HG03060 (cell line): ENCODE data around the gene KDM2A.

Source experiments
- ATAC-seq: cut with Tn5 transposase; IDR thresholded peaks from one replicate; pipeline ENCODE4 v1.9.1; 2021; ENCODE audit warnings: low read depth, moderate number of reproducible peaks; ENCODE audit not compliant: unreplicated experiment

Gene KDM2A

DNA sequence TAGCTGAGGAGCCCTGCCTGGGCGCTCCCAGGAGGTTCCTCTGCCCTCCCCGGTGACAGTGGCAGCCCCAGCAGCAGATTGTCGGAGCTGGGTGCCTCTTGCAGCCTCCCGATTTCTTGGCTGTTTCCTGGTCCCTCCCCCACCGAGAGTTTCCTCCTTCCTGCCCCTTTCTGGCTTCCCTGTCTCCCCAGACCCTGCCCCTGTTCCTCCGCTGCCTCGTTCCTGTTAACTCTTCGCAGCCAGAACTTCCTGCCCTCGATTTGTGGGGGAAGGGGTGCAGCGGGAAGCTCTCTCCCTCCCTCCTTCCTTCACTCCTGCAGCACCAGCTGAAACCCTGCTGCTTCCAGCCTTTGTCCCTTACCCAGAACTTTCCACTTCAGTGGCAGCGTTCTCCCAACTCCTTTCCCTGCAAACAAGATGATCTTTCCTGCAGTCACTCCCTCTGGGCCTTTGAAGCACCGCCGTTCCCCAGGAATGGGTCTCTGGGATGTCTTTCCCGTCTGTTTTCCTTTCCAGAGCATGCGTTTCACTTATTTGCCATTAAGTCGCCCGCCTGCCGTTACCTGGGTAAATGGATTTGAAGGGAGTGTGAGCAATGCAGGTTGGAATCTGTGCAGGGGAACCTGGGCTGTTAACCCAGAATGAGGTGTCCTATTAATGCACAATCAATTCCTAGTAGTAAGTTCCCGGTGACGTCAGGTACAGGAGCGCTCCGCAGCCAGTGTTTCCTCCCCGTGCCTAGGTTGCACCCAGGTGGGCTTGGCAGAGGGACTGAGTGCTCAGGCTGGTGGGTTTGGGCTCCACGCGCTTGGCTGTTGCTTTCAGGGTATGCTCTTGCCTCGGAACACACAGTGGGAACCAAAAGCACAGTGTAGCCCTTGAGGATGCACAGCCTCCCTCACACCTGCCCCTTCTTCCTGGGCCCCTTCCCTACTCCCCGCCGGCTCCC lies 151.5 kb downstream of the KDM2A start:
- no peak for ATAC-seq

DNA sequence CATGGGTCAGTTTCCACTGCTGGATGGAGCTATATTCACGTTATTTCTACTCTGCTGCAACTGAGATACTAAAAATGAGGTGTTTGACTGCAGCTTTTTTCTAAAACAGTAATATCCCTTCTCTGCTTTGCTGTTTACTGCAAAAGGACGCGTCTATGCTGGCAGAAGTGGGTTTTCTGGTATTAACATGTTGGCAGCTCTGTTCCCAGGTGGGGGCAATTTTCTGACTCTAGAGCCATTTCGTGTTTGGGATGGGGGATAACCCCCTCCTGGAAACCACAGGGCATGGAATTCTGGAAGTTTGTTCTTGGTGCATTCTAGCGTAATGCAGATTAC lies 152.1 kb downstream of the KDM2A start:
- ATAC-seq: no peak

DNA sequence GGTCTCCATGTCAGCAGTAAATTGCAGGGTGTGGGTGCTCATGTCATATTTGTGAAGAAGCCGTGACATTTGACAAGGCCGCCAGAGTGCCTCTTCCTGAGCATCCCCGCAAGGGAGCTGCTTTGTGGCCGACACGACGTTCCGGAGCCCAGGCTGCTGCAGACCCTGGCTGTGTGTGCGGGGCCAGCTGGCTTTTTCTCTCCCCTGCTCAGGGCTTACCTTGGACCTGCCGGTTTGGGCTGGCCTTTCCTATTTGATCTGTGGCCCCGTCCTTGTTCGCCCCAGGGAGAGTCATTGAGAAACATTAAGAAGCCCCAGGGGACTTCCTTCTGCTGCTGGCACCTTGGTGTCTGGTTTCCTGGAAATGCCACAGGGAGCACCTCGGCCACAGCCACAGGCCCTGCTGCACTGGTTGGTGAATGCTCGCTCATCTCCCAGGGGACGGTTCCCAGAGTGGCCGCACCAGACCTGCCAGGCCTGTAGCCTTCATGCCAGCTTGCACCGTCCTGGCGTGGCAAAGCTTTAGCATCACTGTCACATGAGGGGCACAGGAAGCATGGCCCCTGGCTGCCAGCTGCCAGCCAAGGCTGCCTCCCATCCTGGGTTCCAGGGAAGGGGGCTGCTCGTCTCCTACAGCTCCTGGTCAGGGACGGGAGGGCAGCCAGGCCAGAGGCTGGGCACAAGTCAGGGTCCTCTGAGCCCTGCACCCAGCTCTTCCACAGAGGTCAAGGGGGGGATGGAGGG lies 152.7 kb downstream of the KDM2A start:
- no peak for ATAC-seq

DNA sequence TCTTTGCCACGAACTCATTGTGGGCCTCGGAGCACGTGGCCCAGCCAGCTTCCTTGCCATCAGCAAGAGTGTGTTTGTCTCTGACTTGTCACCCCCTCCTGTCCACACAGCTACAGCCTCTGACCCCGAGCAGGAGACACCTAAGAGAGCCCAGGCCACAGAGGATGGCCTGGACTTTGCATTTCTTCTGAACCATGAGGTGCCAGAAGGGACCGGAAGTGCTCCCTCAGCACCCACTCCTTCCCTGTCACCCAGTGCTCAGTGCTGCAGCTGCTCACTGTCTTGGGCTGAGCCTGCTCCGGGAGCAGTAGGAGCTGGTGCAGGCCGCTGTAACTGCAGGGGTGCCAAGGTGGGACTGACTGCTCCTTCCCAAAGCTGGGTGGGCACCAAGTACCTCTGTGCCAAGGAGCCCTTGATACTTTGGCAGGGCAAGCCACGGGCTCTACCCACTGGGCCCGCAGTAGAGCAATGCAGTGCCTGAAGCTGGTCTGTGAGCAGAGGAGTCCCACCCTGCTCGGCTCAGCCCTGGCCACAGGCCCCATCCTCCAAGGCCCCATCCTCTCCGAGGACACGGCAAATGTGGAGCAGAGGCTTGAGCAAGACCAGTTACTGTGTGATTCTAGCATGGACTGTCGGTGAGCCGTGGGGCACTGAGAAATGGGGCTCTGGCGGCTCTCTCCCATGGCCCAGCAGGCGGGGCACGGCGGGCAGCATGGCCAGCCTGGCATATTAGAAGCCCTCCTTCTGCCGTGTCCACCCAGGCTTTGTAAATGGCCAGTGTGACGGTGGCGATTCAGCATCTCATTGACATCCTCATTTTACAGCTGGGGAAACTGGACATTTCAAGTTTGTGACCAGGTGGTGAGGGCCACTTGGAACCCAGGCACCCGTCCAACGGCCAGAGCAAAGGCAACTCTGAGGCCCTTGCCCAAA lies 153.5 kb downstream of the KDM2A start:
- ATAC-seq: no peak

DNA sequence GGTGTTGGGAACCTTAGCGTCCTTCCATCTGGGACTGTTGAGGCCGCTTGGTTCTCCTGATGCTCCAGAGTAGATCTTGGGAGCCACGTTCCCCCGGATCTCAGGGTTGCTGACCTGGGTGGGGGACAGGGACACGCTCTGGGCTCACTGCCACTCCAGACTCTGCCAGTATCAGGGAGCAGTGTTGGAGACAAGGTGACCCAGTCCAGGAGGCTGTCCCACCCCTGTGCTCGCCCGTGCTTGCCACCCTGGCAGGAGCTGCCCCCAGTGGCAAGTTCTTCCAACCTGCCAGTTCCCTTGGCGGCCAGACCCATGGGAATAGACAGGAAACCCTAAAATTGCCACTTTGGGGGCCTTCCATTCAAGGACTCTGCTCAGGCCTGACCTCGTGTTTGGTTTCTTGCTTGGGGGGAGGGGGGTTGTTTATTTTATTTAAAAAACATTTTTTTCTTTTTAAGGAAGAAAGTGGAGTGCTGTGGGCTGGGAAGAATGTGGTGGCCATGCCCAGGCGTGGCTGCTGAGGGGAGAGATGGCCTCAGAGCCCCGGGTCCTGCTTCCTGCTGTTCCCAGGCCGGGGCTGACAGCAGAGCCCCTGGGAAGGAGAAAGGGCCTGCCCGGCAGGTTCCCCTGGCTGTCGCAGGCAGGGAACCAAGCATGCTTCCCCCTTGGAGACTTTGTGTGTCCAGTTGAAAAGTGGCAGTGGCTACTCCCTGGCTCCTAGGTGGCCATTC lies 154.4 kb downstream of the KDM2A start:
- ATAC-seq: no peak

DNA sequence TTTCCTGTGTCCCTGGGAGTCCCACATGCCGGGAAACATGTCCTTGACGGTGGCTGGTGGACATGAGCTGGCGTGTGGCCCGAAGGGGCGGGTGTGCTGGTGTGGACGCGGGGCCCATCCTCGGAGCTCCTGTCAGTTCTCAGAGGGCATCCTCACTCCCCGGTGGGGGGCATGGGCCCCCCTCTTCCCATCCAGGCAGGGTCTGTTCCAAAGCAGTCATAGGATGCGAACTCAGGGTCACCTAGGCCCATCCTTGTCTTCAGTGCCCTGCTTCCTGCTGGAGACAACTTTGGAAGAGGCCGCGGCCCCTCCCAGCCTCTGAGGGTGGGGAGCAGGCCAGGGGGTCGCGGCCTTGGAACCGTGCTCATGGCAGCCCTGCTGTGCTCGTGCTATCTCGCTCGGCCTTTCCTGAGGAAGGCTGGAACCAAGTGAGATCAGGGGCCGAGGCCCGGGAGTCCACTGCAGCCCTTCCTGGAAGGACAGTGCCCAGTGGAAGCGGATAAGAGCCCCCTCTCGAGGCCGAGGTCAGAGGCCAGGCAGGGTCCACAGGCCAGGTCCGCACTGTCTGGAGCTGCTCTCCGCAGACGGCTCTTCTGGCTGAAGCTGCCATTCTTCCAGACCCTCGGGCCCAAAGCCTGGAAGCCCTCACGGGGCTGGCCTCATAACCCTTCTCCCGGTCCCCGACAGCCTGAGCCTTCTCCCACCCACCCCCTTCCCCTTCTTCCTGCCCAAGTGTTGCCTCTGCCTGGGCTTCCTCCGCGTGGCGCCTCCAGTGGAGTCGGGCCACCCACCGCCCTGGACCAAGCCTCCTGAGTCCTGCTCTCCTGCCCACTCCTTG lies 155.9 kb downstream of the KDM2A start:
- no peak for ATAC-seq

DNA sequence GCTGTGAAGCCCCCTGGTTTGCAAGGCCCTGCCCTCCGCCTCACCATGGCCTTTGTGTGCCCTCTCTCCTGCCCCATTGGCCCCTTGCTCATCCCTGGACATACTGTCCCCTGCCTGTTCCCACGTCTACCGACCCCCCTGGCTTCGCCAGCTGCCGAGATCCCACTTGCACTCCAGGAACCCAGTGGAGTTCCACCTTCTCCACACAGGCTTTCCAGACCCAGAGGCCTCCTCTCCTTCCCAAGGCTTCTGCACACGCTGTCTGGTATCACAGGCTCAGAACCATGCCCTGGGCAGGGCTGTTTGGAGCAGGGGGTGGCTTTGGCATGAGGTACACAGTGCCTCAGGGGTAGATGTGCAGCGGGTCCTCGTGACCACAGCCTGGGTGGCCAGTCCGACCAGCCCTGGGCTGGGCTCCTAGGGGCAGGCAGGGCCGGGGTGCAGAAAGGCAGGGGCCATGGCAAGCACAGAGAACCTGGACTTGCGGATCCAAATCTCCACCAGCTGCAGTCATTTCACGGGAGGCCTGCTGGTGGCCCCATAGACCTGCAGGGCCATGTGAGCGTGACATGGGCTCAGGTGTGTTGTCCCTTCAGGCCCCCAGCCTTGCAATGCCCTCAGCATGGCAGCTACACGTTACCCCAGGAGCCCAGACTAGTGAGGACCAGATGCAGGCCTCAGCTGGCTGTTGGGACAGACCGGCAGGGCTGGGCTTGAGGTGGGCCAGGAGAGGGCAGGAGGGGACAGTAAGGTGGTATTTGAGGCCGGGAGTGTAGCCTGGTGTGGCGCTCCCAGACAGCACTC lies 156.7 kb downstream of the KDM2A start:
- ATAC-seq: no peak

DNA sequence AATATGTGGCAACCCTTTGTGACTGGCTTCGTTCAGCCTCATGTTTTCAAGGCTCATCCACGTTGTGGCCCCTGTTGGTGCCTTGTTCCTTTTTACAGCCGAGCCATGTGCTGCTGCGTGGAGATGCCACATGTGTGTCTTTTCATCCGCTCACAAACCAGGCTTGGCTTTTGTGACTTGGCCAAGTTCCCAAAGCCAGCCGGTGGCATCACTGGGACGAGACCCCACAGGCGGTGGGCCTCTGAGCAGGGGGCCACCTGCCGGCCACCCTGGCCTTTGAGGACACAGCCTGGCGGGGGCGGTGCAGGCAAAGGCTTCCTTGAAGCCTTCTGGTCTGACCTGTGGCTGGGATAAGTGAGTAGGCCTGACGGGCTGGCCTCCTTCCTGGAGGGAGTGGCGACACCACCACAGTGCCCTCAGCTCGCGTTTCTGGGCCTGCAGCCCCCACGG lies 157.7 kb downstream of the KDM2A start:
- no peak for ATAC-seq

DNA sequence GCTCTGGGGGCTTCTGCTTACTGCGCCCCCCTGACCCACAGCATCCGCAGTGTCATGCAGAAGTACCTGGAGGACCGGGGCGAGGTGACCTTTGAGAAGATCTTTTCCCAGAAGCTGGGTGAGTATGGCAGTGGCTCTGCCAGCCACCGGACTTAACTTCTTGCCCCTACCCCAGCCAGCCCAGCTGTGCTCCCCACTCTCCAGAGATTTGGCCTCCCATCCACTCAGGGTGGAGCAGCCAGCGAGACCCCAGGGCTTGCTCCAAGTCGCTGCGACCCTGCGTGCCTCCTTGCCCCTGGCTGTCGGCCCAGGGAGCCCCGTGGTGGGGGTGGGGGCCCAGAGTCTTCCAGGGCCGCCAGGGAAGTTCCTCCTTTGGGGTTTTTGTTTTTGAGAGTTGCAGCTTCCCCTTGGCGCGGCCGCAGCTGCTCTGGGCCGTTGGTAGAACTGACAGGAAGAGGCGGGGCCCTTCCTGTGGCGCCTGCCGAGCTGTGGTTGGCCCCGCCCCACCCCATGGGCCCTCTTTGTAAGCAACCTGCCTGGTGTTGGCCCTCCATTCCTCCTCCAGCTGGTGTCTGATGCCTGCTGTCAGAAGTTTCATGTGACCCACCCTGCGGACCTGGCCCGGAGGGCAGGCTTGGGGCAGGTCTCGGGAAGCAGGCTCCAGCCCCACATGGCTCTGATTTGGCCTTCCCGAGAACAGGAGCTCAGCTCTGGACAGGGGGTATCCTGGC lies 158.3 kb downstream of the KDM2A start:
- ATAC-seq: peak; percentile 45

DNA sequence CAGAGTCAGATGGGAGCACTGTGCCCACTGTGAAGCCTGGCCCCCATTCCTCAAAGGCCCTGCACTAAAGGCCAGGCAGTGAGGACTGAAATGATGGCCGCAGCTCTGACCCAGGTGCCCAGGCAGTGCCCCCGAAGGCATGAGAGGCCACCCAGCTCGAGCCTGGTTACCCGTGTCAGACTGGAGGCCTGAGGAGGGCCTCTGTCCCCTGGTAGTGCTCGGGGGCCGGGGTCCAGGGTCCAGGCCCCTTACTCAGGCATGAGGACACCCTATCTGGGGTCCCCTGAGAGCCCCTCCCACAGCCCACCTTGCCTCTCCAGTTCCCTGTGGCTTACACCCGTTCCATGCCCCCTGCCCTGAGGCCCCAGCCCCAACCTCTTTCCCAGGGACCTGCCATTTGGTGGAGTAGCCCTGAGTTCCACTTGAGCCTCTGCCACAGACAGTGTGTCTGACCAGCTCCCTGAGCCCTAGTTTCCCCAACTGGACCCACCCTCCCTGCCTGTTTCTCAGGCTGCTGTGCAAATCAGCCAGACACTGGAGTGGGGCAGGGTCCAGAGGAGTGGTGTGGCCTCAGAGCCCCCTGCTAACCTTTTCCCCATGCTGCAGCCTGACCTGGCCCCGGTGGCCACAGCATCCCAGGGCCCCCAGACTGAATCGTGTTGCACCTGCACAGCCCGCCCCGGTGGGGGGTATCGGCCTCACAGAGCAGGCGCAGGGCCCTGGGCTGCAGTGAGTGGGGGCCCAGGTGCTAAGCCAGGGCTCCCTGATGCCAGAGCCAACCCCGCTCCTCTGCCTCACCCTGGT lies 159.3 kb downstream of the KDM2A start:
- ATAC-seq: no peak

DNA sequence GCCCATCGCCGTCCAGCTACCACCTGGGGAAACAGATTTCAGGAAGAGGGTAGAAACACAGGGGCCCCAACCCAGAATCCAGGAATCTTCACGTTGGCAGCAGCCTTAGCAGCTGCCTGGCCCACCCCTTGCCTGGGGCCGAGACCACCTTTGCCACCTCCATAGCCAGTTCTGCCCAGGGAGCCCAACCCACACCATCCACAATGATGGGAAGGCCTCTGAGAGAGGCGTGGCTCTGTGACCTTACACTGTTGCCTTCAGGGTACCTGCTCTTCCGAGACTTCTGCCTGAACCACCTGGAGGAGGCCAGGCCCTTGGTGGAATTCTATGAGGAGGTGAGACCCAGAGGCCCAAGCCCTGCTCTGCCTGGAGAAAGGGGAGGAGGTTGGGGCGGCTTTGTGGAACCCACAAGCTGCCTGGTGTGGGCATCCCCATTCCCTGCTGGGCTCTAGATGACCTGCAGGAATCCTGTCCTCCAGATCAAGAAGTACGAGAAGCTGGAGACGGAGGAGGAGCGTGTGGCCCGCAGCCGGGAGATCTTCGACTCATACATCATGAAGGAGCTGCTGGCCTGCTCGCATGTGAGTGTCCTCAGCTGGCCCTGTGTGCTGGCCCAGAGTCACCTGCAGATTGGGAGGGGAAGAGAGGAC lies 160.0 kb downstream of the KDM2A start:
- ATAC-seq: no peak

DNA sequence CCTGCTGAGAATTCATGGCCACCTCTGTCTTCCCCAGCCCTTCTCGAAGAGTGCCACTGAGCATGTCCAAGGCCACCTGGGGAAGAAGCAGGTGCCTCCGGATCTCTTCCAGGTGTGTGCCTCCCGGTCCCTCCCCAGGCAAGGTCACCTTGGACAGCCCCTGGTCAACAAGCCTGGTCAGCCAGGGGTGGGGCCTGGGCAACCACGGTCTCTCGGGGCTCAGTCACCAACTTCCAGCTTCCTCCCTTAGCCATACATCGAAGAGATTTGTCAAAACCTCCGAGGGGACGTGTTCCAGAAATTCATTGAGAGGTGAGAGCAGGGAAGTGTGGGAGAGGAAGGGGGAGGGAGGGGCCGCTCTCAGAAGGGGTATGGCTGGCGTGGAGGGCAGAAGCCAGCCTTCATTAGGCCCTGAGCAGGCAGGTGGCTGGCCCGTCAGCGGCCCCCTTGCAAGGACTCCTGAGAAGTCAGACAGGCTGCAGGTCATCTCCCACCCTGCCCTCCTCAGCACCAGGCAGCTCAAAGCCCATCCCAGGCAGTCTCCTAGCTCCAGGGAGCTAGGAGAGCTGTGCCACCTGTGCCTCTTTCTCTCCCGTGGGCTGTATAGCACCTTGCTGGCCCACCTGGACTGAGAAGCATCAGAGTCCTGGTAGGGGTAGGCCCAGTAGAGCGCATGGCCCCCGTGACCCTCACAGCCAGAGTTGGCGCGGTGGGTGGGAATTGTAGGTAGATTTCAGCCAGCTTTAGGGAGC lies 160.7 kb downstream of the KDM2A start:
- no peak for ATAC-seq

DNA sequence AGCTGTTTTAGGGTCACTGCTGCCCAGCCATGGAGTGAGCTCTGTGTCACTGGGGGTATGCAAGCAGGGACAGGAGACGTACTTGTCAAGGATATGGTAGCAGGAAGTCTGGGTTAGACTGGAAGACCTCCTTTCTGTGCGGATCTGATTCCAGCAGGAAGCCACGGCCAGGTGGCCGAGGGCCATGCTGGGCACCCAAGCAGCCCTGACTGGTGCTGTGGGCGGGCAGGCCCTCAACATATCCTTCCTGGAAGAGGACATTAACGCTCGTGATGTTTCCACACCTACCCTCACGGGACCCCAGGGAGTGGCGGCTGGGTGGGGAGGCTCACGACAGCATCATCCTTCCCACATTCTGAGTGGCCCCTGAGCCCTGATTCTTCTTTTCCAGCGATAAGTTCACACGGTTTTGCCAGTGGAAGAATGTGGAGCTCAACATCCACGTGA lies 161.3 kb downstream of the KDM2A start:
- ATAC-seq: no peak

DNA sequence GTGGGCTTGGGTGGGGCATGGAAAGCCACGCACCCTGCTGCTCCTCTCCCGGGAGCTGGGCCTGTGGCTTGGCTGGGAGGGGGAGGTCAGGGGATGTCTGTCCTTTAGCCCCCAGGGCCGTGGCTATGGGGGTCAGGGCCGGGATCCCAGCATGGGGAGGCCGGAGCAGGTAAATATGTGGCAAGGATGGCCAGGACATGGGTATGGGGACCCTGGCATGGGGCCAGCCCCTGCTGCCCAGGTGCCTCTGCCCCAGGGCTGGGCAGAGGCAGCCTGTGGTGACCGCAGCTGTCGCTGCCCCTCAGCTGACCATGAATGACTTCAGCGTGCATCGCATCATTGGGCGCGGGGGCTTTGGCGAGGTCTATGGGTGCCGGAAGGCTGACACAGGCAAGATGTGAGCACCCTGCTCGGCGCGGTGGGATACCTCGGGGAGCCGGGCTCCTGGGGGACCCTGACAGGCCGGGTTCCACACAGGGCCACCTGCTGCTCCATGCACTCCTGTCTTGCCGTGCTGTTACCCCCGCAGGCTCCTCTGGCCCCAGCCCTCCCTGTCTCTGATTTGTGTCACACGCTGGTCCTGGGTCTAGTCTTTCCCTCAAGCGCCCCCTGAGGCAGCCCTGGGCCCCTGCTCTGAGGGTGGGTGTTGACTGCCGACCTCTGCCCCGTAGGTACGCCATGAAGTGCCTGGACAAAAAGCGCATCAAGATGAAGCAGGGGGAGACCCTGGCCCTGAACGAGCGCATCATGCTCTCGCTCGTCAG lies 161.9 kb downstream of the KDM2A start:
- no peak for ATAC-seq
